ENCODE measurements around the gene PIGS.

The PIGS gene

DNA sequence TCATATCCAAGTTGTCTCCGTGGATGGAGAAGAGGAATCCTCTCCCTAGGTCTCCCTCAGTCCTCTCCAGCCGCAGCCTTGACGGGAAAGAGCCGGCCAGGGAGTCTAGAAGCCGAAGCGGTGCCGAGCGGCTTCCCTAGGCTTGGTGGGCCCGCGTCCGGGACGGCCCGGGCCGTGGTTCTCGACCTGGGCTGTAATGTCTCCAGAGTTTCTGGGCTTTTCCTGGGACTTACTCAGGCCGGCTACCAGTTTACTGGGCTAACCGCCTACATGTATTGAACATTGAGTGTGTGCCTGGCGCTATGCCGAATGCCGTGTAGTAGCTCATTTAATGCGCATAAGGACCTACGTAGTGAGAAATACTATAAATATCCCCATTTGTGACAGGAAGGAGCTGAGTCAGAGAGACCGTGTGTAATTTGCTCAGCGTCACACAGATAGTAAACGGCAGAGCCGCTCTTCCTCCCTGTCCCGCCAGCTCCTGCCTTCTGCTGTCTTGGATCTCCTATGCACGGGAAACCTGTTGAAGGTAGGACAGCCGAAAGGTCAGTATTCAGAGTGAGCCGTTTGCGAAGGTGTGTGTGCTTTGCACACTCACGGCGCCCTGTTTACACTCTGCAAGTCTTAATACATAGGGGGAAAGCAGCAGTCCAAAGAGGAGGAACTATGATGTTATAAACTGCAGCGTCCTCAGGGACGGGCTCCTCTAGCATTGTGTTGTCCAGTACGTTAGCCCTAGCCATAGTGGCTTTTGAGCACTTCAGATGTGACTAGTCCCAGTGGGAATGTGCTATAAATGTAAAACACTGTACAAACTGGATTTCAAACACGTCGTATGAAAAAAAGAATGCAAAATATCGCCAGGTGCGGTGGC is 28.2 kb upstream of the PIGS start:
- FAIRE-seq (peak; percentile 33), DNase-seq (ENCODE audit: insufficient read length, low spot score) (peak; percentile 50)
- TF ChIP-seq TAF1 (IDR thresholded peaks at IDR 0.05; ENCODE audit: low read depth, low read length), result no peak
- no peak for TF ChIP-seq POU2F2 (IDR thresholded peaks at IDR 0.05; ENCODE audit: low read depth, low read length)
- no peak for TF ChIP-seq POLR2AphosphoS5 (IDR thresholded peaks at IDR 0.05; ENCODE audit: low read depth, low read length)
- peak; percentile 40; the same call in 1 of the 2 replicates for TF ChIP-seq SPI1 (IDR thresholded peaks at IDR 0.05; ENCODE audit: low read depth, low read length)

DNA sequence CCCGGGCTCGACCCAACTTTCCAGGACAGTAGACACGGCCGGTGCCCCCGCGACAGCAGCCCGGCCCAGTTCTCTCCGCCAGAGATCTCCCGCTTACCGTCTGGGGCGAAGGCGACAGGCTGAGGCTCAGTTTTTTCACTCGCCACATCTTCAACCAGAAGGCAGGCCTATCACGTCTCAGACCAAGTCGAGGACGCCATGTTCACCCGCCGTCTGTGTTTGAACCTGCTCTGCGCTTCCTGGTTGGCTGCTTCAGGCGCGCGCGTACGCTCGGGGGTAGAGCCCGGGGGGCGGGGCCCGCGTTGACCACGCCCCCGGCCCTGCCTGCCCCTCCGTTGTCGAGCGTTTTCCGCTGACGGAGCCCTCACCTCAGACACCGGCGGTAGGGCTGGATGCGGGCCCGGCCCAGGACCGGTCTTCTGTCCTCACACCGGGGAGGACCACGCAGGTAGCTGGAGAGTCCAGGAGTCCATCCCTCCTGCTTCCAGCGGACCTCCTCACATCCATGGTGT is 27.5 kb upstream of the PIGS start, which contains the start of gene SPAG5:
Gene SPAG5, minus strand, starts transcription at position 227 of the 512 bp plus-strand sequence. Its CDS starts 79 bp downstream, at position 148.
- DNase-seq (ENCODE audit: insufficient read length, low spot score), result peak; percentile 95
- TF ChIP-seq TAF1 (IDR thresholded peaks at IDR 0.05; ENCODE audit: low read depth, low read length) (peak; percentile 78), PAX5 (IDR thresholded peaks at IDR 0.05; ENCODE audit: insufficient read depth, low read length, severe bottlenecking) (no peak), POLR2AphosphoS5 (IDR thresholded peaks at IDR 0.05; ENCODE audit: low read depth, low read length) (peak; percentile 89), SPI1 (IDR thresholded peaks at IDR 0.05; ENCODE audit: low read depth, low read length) (no peak), POLR2A (IDR thresholded peaks at IDR 0.05; ENCODE audit: low read depth, low read length) (peak; percentile 89), POU2F2 (IDR thresholded peaks at IDR 0.05; ENCODE audit: low read depth, low read length) (no peak; the same call in 1 of the 2 replicates)
- peak; percentile 90 for FAIRE-seq

DNA sequence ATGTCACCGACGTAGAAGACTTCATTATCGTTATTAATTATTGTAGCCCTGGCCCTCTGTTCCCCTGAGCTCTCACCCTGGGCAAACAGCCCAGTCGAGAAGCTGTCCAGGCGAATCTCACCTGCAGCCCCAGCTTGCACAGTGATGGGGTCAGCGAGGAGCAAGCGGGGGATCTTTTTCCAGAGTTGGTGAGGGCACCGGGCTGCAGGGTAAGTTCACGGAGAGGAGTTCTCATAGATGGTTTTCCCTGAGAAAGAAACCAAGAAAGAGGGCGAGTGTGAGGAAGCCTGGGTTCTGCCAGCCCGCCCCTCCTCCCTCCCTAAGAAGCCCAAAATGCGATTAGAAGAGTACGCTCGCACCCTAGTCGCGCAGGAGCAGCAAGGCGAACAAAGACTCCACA is 27.1 kb upstream of the PIGS start:
- TF ChIP-seq PAX5 (IDR thresholded peaks at IDR 0.05; ENCODE audit: insufficient read depth, low read length, severe bottlenecking), result no peak
- TF ChIP-seq POLR2A (IDR thresholded peaks at IDR 0.05; ENCODE audit: low read depth, low read length), result no peak
- no peak for TF ChIP-seq SPI1 (IDR thresholded peaks at IDR 0.05; ENCODE audit: low read depth, low read length)
- no peak for TF ChIP-seq POU2F2 (IDR thresholded peaks at IDR 0.05; ENCODE audit: low read depth, low read length)
- no peak for TF ChIP-seq TAF1 (IDR thresholded peaks at IDR 0.05; ENCODE audit: low read depth, low read length)
- no peak for TF ChIP-seq POLR2AphosphoS5 (IDR thresholded peaks at IDR 0.05; ENCODE audit: low read depth, low read length)
- FAIRE-seq (no peak), DNase-seq (ENCODE audit: insufficient read length, low spot score) (no peak)

DNA sequence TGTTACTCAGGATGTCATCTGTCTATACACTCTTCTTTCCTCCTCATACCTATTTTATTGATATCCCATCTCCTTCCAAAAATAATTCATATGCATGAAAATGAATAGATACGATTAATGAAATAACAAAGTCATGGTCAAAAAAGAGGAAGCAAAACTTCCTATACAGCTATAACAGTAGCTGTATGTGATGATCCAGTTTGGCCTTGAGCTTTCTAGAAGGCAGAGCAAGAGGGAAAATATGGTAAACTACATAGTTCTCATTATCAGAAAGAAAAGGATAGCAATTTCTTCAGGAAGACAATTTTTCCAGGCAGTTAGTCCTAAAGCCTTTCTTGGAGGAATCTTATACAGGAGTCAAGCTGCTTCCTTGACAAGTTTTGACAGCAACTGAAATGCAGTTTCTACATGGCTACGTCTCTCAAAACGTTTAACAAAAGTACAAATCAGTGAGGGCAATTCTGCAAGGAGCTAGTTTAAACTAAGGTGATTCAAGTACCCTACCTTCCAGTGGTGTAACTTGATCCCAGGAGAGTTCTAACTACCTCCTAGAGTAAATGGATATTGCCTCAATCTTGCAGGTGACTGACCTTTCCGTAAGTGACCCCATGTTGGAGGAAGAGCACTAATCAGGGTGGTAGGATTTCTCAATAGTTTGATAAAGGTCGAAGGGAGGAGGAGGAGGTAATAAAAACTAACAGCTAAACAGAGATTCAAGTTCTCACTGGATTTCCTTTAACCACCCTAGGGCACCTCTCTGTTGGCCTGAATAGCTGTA is 26.5 kb upstream of the PIGS start:
- FAIRE-seq, result no peak
- DNase-seq (ENCODE audit: insufficient read length, low spot score), result no peak
- TF ChIP-seq SPI1 (IDR thresholded peaks at IDR 0.05; ENCODE audit: low read depth, low read length) (no peak), PAX5 (IDR thresholded peaks at IDR 0.05; ENCODE audit: insufficient read depth, low read length, severe bottlenecking) (no peak), TAF1 (IDR thresholded peaks at IDR 0.05; ENCODE audit: low read depth, low read length) (no peak), POLR2AphosphoS5 (IDR thresholded peaks at IDR 0.05; ENCODE audit: low read depth, low read length) (no peak), POLR2A (IDR thresholded peaks at IDR 0.05; ENCODE audit: low read depth, low read length) (no peak), POU2F2 (IDR thresholded peaks at IDR 0.05; ENCODE audit: low read depth, low read length) (no peak)

DNA sequence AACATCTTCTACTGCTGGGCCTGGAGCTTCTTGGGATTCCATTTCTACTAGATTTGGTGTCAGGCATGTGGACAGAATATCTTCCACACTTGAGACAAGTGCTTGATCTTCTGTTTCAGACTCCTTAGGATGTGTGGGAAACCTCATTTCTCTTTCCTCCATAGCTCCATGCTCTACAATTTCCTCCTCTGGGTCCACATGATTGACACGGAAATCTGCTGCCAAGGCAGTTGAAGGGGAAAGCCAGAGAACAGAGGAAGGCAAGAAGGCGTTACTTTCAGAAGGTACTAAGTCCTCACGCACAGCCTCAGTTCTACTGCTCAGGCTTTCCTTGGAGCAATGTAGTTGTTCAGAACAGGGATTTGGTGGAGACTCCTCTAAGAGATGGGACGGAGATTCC is 20.9 kb upstream of the PIGS start:
- no peak for TF ChIP-seq POLR2A (IDR thresholded peaks at IDR 0.05; ENCODE audit: low read depth, low read length)
- no peak for TF ChIP-seq POLR2AphosphoS5 (IDR thresholded peaks at IDR 0.05; ENCODE audit: low read depth, low read length)
- no peak for TF ChIP-seq POU2F2 (IDR thresholded peaks at IDR 0.05; ENCODE audit: low read depth, low read length)
- TF ChIP-seq TAF1 (IDR thresholded peaks at IDR 0.05; ENCODE audit: low read depth, low read length), result no peak
- TF ChIP-seq SPI1 (IDR thresholded peaks at IDR 0.05; ENCODE audit: low read depth, low read length), result no peak
- TF ChIP-seq PAX5 (IDR thresholded peaks at IDR 0.05; ENCODE audit: insufficient read depth, low read length, severe bottlenecking), result no peak
- DNase-seq (ENCODE audit: insufficient read length, low spot score) (no peak), FAIRE-seq (no peak)

DNA sequence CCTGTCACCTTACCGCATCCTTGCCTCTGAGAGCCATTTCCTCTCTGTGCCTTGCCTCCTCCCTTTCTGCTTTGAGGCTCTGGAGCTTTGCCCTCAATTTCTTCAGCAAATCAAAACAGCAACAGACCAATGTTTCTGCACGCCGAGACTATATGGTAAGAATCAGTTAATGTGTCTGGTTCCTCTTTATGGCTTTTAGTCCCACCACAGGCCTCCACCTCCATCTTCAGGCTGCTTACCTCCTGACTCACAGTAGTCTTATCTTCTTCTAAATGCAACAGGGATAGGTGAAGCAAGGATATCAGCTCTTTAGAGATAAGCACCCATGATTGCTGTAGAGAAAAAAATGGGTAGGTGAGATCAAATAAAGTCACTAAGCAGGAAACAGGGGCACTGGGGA is 14.5 kb upstream of the PIGS start:
- no peak for DNase-seq (ENCODE audit: insufficient read length, low spot score)
- no peak for FAIRE-seq
- no peak for TF ChIP-seq TAF1 (IDR thresholded peaks at IDR 0.05; ENCODE audit: low read depth, low read length)
- TF ChIP-seq POU2F2 (IDR thresholded peaks at IDR 0.05; ENCODE audit: low read depth, low read length), result no peak
- TF ChIP-seq SPI1 (IDR thresholded peaks at IDR 0.05; ENCODE audit: low read depth, low read length), result no peak
- TF ChIP-seq PAX5 (IDR thresholded peaks at IDR 0.05; ENCODE audit: insufficient read depth, low read length, severe bottlenecking), result no peak
- no peak for TF ChIP-seq POLR2A (IDR thresholded peaks at IDR 0.05; ENCODE audit: low read depth, low read length)
- TF ChIP-seq POLR2AphosphoS5 (IDR thresholded peaks at IDR 0.05; ENCODE audit: low read depth, low read length), result no peak

DNA sequence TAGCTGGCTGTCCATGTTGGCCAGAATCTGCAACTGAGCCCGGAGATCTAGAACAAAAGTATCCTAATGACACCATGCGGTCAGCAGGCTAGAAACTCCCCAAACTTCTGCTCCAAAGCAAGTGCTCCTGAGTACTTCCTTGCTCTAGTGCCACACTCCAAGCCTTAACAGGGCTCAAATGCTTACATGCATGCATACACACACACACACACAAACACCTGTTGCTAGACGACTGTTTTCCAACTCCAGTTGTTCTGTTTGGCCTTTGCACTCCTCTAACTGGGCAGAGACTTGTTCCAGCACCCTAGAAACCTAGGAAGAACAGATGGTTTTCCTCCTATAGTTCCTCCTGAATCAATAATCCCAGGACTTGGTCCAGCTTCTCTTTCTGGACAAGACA is 13.1 kb upstream of the PIGS start:
- no peak for DNase-seq (ENCODE audit: insufficient read length, low spot score)
- TF ChIP-seq POU2F2 (IDR thresholded peaks at IDR 0.05; ENCODE audit: low read depth, low read length) (no peak), POLR2A (IDR thresholded peaks at IDR 0.05; ENCODE audit: low read depth, low read length) (no peak), TAF1 (IDR thresholded peaks at IDR 0.05; ENCODE audit: low read depth, low read length) (no peak), SPI1 (IDR thresholded peaks at IDR 0.05; ENCODE audit: low read depth, low read length) (no peak), PAX5 (IDR thresholded peaks at IDR 0.05; ENCODE audit: insufficient read depth, low read length, severe bottlenecking) (no peak), POLR2AphosphoS5 (IDR thresholded peaks at IDR 0.05; ENCODE audit: low read depth, low read length) (no peak)
- FAIRE-seq, result no peak

DNA sequence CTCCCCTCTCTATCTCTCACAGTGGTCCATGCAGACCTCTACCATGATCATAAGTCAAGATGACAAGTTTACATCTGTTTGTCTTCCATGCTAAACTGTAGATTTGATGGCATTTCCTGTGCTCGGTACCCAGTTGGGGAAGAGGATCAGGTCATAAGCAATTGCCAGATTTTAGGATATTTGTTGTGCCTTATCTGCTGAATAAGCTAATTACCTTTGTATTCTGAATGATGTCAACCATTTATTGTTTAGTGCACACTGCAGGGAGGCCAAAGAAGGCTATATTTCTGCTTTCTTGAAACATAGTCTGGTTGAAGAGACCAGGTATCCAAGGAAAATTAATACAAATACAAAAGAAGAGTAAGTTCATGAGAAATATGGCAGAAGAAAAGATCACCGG is 11.2 kb upstream of the PIGS start:
- DNase-seq (ENCODE audit: insufficient read length, low spot score) (no peak), FAIRE-seq (no peak)
- TF ChIP-seq PAX5 (IDR thresholded peaks at IDR 0.05; ENCODE audit: insufficient read depth, low read length, severe bottlenecking) (no peak), TAF1 (IDR thresholded peaks at IDR 0.05; ENCODE audit: low read depth, low read length) (no peak), POU2F2 (IDR thresholded peaks at IDR 0.05; ENCODE audit: low read depth, low read length) (no peak), POLR2AphosphoS5 (IDR thresholded peaks at IDR 0.05; ENCODE audit: low read depth, low read length) (no peak), SPI1 (IDR thresholded peaks at IDR 0.05; ENCODE audit: low read depth, low read length) (no peak), POLR2A (IDR thresholded peaks at IDR 0.05; ENCODE audit: low read depth, low read length) (no peak)

DNA sequence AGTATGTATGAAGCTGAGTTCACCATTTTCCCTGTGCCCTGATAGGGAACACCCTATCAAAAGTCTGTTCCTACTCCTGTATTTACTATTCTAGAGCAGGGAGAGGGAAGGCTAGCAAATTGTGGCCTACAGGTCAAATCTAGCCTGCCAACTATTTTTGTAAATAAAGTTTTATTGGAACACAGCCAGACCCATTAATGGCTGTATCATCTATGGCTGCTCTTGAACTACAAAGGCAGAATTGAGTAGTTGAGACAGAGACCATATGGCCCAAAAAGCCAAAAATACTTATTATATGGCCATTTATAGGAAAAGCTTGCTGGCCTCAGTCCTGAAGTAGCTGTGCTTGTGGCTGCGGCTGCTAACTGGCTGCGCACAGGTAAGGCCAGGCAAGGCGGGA is 9.6 kb upstream of the PIGS start:
- DNase-seq (ENCODE audit: insufficient read length, low spot score) (no peak), FAIRE-seq (peak; percentile 61)
- no peak for TF ChIP-seq TAF1 (IDR thresholded peaks at IDR 0.05; ENCODE audit: low read depth, low read length)
- TF ChIP-seq POU2F2 (IDR thresholded peaks at IDR 0.05; ENCODE audit: low read depth, low read length), result no peak
- no peak for TF ChIP-seq PAX5 (IDR thresholded peaks at IDR 0.05; ENCODE audit: insufficient read depth, low read length, severe bottlenecking)
- TF ChIP-seq SPI1 (IDR thresholded peaks at IDR 0.05; ENCODE audit: low read depth, low read length), result no peak
- no peak for TF ChIP-seq POLR2AphosphoS5 (IDR thresholded peaks at IDR 0.05; ENCODE audit: low read depth, low read length)
- TF ChIP-seq POLR2A (IDR thresholded peaks at IDR 0.05; ENCODE audit: low read depth, low read length), result no peak
